ENCODE measurements around the gene TSPAN15.

DNA sequence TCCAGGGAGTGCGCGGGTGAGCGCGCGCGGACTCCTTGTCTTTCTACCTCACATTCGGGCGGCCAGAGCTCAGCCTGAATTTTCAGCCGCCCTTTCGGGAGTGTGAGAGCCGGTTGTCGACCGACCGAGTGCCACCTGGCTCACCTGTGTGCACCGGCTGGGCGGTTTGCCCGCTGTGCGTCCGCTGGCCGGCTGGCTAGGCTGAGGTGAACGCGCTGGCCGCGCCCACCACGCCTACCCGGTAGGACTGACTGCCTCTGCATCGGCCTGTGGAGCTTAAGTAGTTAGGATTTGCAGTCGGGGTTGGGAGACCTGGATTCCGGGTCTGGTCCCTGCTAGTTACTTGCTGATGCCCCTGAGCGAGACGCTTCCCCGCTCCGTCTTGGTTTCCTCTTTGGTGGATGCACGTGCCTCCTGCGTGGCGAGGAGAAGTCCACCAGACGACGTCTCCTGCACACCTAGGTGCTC is 553 bp downstream of the TSPAN15 start:
- TF ChIP-seq, protein P1, sequence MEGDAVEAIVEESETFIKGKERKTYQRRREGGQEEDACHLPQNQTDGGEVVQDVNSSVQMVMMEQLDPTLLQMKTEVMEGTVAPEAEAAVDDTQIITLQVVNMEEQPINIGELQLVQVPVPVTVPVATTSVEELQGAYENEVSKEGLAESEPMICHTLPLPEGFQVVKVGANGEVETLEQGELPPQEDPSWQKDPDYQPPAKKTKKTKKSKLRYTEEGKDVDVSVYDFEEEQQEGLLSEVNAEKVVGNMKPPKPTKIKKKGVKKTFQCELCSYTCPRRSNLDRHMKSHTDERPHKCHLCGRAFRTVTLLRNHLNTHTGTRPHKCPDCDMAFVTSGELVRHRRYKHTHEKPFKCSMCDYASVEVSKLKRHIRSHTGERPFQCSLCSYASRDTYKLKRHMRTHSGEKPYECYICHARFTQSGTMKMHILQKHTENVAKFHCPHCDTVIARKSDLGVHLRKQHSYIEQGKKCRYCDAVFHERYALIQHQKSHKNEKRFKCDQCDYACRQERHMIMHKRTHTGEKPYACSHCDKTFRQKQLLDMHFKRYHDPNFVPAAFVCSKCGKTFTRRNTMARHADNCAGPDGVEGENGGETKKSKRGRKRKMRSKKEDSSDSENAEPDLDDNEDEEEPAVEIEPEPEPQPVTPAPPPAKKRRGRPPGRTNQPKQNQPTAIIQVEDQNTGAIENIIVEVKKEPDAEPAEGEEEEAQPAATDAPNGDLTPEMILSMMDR (conservative IDR thresholded peaks at IDR 0.05) = no peak
- TF ChIP-seq EZH2 (IDR thresholded peaks at IDR 0.05; ENCODE audit: low read depth) = no peak
